Heart right ventricle (tissue), 16 donors: ENCODE results near the gene PRPF31. TPM values are rescaled to one million over a fixed set of nuclear protein-coding genes. Genes with fewer than 3 reads are reported as not detected.

Source experiments
- ATAC-seq, 8 donors: fragments of 200-7000 bp; cut with Tn5 transposase; one replicate each; pipeline ENCODE4 v1.9.1; 2020; ENCODE audit warnings: mild to moderate bottlenecking in 8 of 8, moderate library complexity in 8 of 8, moderate number of reproducible peaks in 1 of 8
- DNase-seq, 2 donors: peaks; one replicate each; pipeline ENCODE4 v3.0.0-alpha.2; 2020
- H3K27ac ChIP-seq, 10 donors: fragments of 200-600 bp; sonication (generic) in 2 of 10; one replicate each; pipeline versions ENCODE4 v1.5.0 to v1.8.0; 2020 to 2022; ENCODE audit warnings: mild to moderate bottlenecking in 3 of 10
- H3K27me3 ChIP-seq, 7 donors: fragments of 200-600 bp; one replicate each; pipeline ENCODE4 v1.8.0; 2021 to 2022; ENCODE audit warnings: mild to moderate bottlenecking in 2 of 7
- H3K36me3 ChIP-seq, 9 donors: fragments of 200-600 bp; sonication (generic) in 1 of 9; one replicate each; pipeline versions ENCODE4 v1.5.0 to v1.8.0; 2020 to 2022; ENCODE audit warnings: mild to moderate bottlenecking in 2 of 9
- H3K4me1 ChIP-seq, 9 donors: fragments of 200-600 bp; sonication (generic) in 1 of 9; one replicate each; pipeline versions ENCODE4 v1.5.0 to v1.8.0; 2020 to 2022; ENCODE audit warnings: mild to moderate bottlenecking in 4 of 9
- H3K4me3 ChIP-seq, 10 donors: fragments of 200-600 bp; sonication (generic) in 2 of 10; one replicate each; pipeline versions ENCODE4 v1.5.0 to v1.8.0; 2020 to 2022; ENCODE audit warnings: mild to moderate bottlenecking in 7 of 10, moderate library complexity in 2 of 10
- H3K9me3 ChIP-seq, 11 donors: fragments of 200-600 bp in 10 of 11; sonication (generic) in 2 of 11; one replicate each; pipeline versions ENCODE4 v1.5.0 to v1.8.0; 2013 to 2022; ENCODE audit warnings: mild to moderate bottlenecking in 2 of 11, control low read depth in 1 of 11, moderate library complexity in 1 of 11
- WGBS, 2 donors: extraction: QIAGEN DNeasy Blood & Tissue Kit; methylation state at CpG; one replicate each; pipeline ENCODE4 v1.1.7; 2013; ENCODE audit warnings: inconsistent platforms in 1 of 2; 5-methylcytosine and 5-hydroxymethylcytosine counted together
- intact Hi-C, 10 donors: fragments of 100-400 bp; cut with DNase I; formaldehyde crosslinking; loops; one replicate each; pipeline versions ENCODE4 v1.11.1 to v1.14.2; 2022
- polyA plus RNA-seq, 2 donors: library from polyadenylated mRNA; stranded (reverse); fragments of 200-250 nt; gene quantifications; one replicate each; pipeline ENCODE4 v1.2.3, GENCODE V29; 2013
- total RNA-seq, 10 donors: library from RNA; stranded (reverse); fragmentation: NEBNext Ultra II Directional in 3 of 10; extraction: Animal tissue kit (Norgen Biotek cat#: 25700) in 3 of 10; gene quantifications; one replicate each; pipeline versions ENCODE4 v1.2.1 to v1.2.4, GENCODE V29; 2021 to 2023
- TF ChIP-seq, protein P1 (sequence below), 9 donors: fragments of 200-600 bp; sonication (generic) in 2 of 9; IDR thresholded peaks; one replicate each; pipeline versions ENCODE4 v1.5.0 to v1.8.0; 2021 to 2022; ENCODE audit warnings: antibody characterized with exemption in 9 of 9, mild to moderate bottlenecking in 5 of 9, moderate library complexity in 1 of 9
- donor health status: Arrhythmogenic right ventricular cardiomyopathy.
- donor health status: ischemic (EF 13 %, LVEDD 7.1; RV severe dilation, severe dysfunction).
- donor health status: healthy with polysubstance abuse.
- donor health status: DM: no; HTN: yes; CAD: no.
- donor health status: DM: no; HTN: no; CAD: no.
- donor health status: ischemic (EF 25% LVEDD 6.9; RV normal size, moderate dysfunction).
- donor health status: ischemic (EF 25% LVEDD 5.7; RV mildly dilated, moderate dysfunction).
- donor health status: healthy.
- donor health status: DM: yes; HTN: yes; CAD: no.
- donor health status: Ischemic cardiomyopathy.
- donor health status: ischemic (EF 35%, LVEDD 5.7; RV mildly dilated, moderate dysfunction).
- donor health status: nonischemic (EF 11% LVEDD 7.7; RV severe dilation, severe dysfunction).
- donor health status: DM: yes; HTN: yes; CAD: no.
- donor health status: PGD.
- donor health status: ischemic (EF 29% LVEDD 5.4; RV normal size, mild dysfunction).
- donor health status: nonischemic (EF 23%, LVEDD 6.1; RV moderate dilation, normal function).

Gene PRPF31
- total and polyA plus RNA-seq, 12 donors = 35.9 to 52.8 (median 43.4) TPM

DNA sequence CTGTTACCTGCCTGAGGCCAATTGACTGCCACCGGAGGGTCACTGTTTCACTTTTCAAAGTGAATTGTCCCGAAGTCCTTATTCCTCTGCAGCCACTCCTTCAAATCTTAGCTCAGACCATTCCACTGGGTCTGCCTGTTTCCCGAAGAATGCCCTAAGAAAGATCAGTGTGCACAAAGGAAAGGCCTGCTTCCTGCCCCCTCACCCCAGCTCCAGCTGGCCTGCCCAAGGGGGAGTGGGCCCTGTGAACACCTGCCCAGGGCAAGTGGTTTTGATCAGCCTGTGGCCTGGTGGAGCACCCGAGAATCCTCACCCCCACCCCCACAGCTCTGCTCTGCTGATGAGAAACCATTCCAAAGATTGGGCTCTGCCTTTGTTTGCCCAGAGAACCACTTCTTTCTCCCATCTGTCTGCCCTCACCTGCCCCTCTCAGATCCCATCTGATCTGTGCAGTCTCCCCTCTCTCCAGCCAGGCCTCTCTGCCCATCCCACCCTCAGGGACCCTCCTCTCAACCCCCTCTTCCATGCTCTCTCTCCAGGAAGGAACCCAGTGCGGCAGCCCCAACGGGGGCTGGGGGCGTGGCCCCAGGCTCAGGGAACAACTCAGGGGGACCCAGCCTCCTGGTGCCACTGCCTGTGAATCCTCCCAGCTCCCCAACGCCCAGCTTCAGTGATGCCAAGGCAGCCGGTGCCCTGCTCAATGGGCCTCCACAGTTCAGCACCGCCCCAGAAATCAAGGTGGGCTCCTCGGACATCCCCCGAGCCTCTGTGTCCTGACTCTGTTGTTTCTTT lies 33.7 kb downstream of the PRPF31 start:
- no peak for ATAC-seq
- WGBS, 2 donors = 81 to 83% methylated on average over 12 of the region's 12 CpGs
- Histone ChIP-seq H3K27ac (no peak overlapping the region), H3K36me3 (peaks cover 4 to 100% (median 93%) of the 10 kb centered on the region in 9 donors), H3K4me3 (no peak overlapping the region), H3K9me3 (no peaks in the 10 kb centered on the region), H3K27me3 (no peaks in the 10 kb centered on the region), H3K4me1 (peaks cover 0 to 25% (median 16%) of the 10 kb centered on the region in 9 donors)
- intact Hi-C loops = no loop called here
- TF ChIP-seq, protein P1, sequence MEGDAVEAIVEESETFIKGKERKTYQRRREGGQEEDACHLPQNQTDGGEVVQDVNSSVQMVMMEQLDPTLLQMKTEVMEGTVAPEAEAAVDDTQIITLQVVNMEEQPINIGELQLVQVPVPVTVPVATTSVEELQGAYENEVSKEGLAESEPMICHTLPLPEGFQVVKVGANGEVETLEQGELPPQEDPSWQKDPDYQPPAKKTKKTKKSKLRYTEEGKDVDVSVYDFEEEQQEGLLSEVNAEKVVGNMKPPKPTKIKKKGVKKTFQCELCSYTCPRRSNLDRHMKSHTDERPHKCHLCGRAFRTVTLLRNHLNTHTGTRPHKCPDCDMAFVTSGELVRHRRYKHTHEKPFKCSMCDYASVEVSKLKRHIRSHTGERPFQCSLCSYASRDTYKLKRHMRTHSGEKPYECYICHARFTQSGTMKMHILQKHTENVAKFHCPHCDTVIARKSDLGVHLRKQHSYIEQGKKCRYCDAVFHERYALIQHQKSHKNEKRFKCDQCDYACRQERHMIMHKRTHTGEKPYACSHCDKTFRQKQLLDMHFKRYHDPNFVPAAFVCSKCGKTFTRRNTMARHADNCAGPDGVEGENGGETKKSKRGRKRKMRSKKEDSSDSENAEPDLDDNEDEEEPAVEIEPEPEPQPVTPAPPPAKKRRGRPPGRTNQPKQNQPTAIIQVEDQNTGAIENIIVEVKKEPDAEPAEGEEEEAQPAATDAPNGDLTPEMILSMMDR (IDR thresholded peaks at IDR 0.05) = no peak
- no peak for DNase-seq

DNA sequence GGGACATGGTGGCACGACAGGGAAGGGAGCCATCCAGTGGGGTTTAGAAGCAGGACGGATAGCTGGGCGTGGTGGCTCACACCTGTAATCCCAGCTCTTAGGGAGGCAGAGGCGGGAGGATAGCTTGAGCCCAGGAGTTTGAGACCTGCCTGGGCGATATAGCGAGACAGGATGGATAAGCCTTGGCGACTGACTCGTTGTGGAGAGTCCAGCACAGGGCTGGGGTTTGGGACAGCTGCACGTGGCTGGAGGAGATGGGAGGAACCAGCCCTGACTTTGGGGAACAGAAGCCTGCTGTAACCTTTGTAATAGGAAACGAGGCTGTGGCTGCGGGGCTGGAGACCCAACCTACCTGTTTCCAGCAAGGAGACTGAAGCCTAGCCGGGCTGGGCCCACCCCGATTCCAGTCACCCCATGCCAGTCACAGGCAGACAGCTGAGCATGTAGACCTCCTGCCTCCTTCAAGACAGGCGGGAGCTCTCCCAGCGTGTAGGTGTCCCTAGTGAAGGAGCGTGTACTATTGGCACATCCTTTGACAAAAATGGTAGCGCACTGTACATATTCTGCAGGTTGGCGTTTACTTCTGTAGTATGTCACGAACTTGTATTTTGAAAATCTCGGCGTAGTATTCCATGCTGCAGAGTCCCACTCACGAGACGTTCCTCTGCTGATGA lies 35.9 kb downstream of the PRPF31 start:
- Histone ChIP-seq H3K4me1 (peaks cover 0 to 28% (median 15%) of the 10 kb centered on the region in 9 donors), H3K4me3 (no peak overlapping the region), H3K27ac (no peak overlapping the region), H3K27me3 (no peaks in the 10 kb centered on the region), H3K36me3 (peaks cover 0 to 100% (median 93%) of the 10 kb centered on the region in 9 donors), H3K9me3 (no peaks in the 10 kb centered on the region)
- TF ChIP-seq, protein P1 (IDR thresholded peaks at IDR 0.05) = no peak
- 87 to 88% methylated on average over 23 of the region's 23 CpGs for WGBS, 2 donors
- no peak for DNase-seq
- ATAC-seq = no peak
- intact Hi-C loops = no loop called here

DNA sequence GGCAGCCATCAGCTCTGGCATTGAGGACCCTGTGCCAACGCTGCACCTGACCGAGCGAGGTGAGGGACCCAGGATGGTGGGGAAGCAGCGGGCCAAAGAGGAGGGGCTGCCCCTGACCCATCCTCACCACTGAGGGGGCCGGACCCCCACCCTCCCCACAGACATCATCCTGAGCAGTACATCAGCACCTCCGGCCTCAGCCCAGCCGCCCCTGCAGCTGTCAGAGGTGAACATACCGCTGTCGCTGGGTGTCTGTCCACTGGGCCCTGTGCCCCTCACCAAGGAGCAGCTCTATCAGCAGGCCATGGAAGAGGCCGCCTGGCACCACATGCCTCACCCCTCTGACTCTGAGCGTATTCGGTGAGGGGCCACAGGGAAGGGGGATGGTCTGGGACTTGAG lies 36.7 kb downstream of the PRPF31 start:
- Histone ChIP-seq H3K9me3 (no peaks in the 10 kb centered on the region), H3K27me3 (no peaks in the 10 kb centered on the region), H3K36me3 (peaks cover 0 to 100% (median 93%) of the 10 kb centered on the region in 9 donors), H3K4me1 (peaks cover 0 to 25% (median 11%) of the 10 kb centered on the region in 9 donors), H3K4me3 (no peak overlapping the region), H3K27ac (no peak overlapping the region)
- 88 to 93% methylated on average over 12 of the region's 12 CpGs for WGBS, 2 donors
- ATAC-seq (peak in 1 of 8 donors; percentile 2), DNase-seq (no peak)
- intact Hi-C loops = no loop called here
- TF ChIP-seq, protein P1 (IDR thresholded peaks at IDR 0.05) = no peak

DNA sequence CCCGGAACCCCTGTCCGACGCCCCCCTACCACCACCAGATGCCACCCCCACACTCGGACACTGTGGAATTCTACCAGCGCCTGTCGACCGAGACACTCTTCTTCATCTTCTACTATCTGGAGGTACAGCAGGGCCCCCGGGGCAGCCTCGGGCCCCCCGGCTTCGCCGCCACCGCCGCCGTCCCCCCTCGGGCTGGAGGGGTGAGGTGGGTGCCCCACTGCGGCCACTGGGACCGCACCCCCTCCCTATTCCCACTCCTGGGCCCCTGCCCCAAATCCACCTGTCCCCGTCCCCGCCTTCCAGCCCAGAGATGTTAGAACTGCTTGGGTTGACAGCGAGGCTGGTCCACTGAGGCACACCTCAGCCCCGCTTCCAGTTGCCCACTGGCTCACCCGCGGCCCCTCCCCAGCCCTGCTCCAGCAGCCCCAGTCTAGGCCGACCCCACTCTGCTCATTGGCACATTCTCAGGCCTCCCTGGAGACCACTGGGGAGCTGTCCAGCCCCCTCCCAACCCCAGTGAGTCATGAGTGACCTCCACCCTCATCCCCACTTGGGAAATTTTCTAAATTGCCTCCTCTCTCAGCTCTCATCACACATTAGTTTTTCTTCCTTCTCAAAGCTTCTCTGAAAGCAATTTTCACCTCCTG lies 37.4 kb downstream of the PRPF31 start:
- 88 to 92% methylated on average over 25 of the region's 25 CpGs for WGBS, 2 donors

More for the DNA sequence above, 37.4 kb downstream of the PRPF31 start:
- DNase-seq (no peak), ATAC-seq (peak in 3 of 8 donors; percentile 5 to 54 (median 8))
- TF ChIP-seq, protein P1 (IDR thresholded peaks at IDR 0.05) = no peak
- Histone ChIP-seq H3K4me3 (no peak overlapping the region), H3K27ac (peak overlapping the region in 3 of 10 donors; percentile 21 to 71 (median 47)), H3K4me1 (peaks cover 0 to 24% (median 6%) of the 10 kb centered on the region in 9 donors), H3K36me3 (peaks cover 0 to 100% (median 97%) of the 10 kb centered on the region in 9 donors), H3K27me3 (no peaks in the 10 kb centered on the region), H3K9me3 (no peaks in the 10 kb centered on the region)
- intact Hi-C loops = no loop called here
